22Rv1 (cell line): ENCODE measurements around the gene C6orf132.

Experiments used
- H3K27ac ChIP-seq: fragments of 450-650 bp; 2 replicates; pipeline ENCODE4 v1.5.1; 2017
- CTCF ChIP-seq: fragments of 450-650 bp; IDR thresholded peaks from 2 replicates; pipeline ENCODE4 v1.5.1; 2017; ENCODE audit warnings: mild to moderate bottlenecking
- ZFX ChIP-seq: fragments of 450-650 bp; IDR thresholded peaks from 2 replicates; pipeline ENCODE4 v1.6.1; 2017; ENCODE audit warnings: antibody characterized with exemption, borderline replicate concordance

The C6orf132 gene

GRCh38 chr6:42138630-42139619 lies 3.5 kb downstream of the C6orf132 start:
- H3K27ac ChIP-seq = peak overlapping the region; percentile 97
- TF ChIP-seq ZFX = no peak
- TF ChIP-seq CTCF = no peak

GRCh38 chr6:42138190-42138589 lies 4.2 kb downstream of the C6orf132 start:
- H3K27ac ChIP-seq = peak overlapping the region; percentile 97
- TF ChIP-seq ZFX = no peak
- no peak for TF ChIP-seq CTCF

- peak overlapping the region; percentile 97 for H3K27ac ChIP-seq
- TF ChIP-seq CTCF (no peak), ZFX (no peak)
These were observed 5.1 kb downstream of the C6orf132 start for GRCh38 chr6:42137194-42137753.

GRCh38 chr6:42136508-42137193 lies 5.8 kb downstream of the C6orf132 start:
- TF ChIP-seq CTCF (peak; percentile 20; the same call in 1 of the 2 replicates), ZFX (no peak)
- H3K27ac ChIP-seq = peak overlapping the region; percentile 97

GRCh38 chr6:42135722-42136121 lies 6.7 kb downstream of the C6orf132 start:
- H3K27ac ChIP-seq = no peak overlapping the region
- no peak for TF ChIP-seq ZFX
- TF ChIP-seq CTCF = no peak

GRCh38 chr6:42135161-42135560 lies 7.3 kb downstream of the C6orf132 start:
- TF ChIP-seq ZFX (no peak), CTCF (no peak)
- H3K27ac ChIP-seq = no peak overlapping the region
